ENCODE data around the gene RAB26. TPM values are rescaled to one million over a fixed set of nuclear protein-coding genes. Genes with fewer than 3 reads are reported as not detected.
A peak's percentile ranks its signal among the peaks of the same experiment; 100 is the strongest.

The RAB26 gene
- total and polyA plus RNA-seq, 2 of the 13 experiments (the other 11 are each of a cell fraction or from before 2014, with no cell fraction given): 0.86 to 3.6 TPM

GRCh38 chr16:2155091-2155950 is 6.9 kb downstream of the RAB26 start, which contains the start of gene TRAF7 (continued):
- no peak for TF ChIP-seq USF2 (IDR thresholded peaks at IDR 0.05; ENCODE audit: low read depth, low read length)
- peak; percentile 48; the same call in 1 of the 2 replicates for TF ChIP-seq USF2 (CRISPR knock-in tag; IDR thresholded peaks at IDR 0.05; ENCODE audit: borderline replicate concordance)
- TF ChIP-seq SNAPC5 (CRISPR knock-in tag; IDR thresholded peaks at IDR 0.05; ENCODE audit: borderline replicate concordance): peak; percentile 56; the same call in 1 of the 2 replicates
- peak; percentile 52; the same call in 1 of the 2 replicates for TF ChIP-seq ZBTB7B (CRISPR knock-in tag; IDR thresholded peaks at IDR 0.05)
- TF ChIP-seq MYPOP (CRISPR knock-in tag; IDR thresholded peaks at IDR 0.05): peak; percentile 80
- TF ChIP-seq ELF1 (CRISPR knock-in tag; IDR thresholded peaks at IDR 0.05): peak; percentile 95
- no peak for TF ChIP-seq SP1 (IDR thresholded peaks at IDR 0.05)
- peak; percentile 47 for TF ChIP-seq SP1 (CRISPR knock-in tag; IDR thresholded peaks at IDR 0.05)
- peak in 1 of 2 experiments; percentile 64; a peak in 2 of 4 replicates for TF ChIP-seq HMGXB4 (CRISPR knock-in tag; IDR thresholded peaks at IDR 0.05; ENCODE audit: borderline replicate concordance in 1 of 2, low read depth in 1 of 2)
- peak; percentile 47; the same call in 1 of the 2 replicates for TF ChIP-seq MAF1 (CRISPR knock-in tag; IDR thresholded peaks at IDR 0.05; ENCODE audit: borderline replicate concordance)
- no peak for TF ChIP-seq MBD4 (IDR thresholded peaks at IDR 0.05; ENCODE audit: borderline replicate concordance, low read length)
- TF ChIP-seq THAP7 (CRISPR knock-in tag; IDR thresholded peaks at IDR 0.05): peak; percentile 82; the same call in 1 of the 2 replicates
- peak; percentile 74; the same call in 1 of the 2 replicates for TF ChIP-seq ZNF709 (CRISPR knock-in tag; IDR thresholded peaks at IDR 0.05)
- TF ChIP-seq ZNF292 (CRISPR knock-in tag; IDR thresholded peaks at IDR 0.05; ENCODE audit: borderline replicate concordance, low read depth): peak; percentile 21; the same call in 1 of the 2 replicates
- 0 out of 2 replicates have a peak, but pooled peaks have one; percentile 79 for TF ChIP-seq ZNF333 (CRISPR knock-in tag; IDR thresholded peaks at IDR 0.05; ENCODE audit: borderline replicate concordance)
- TF ChIP-seq ZBTB25 (CRISPR knock-in tag; IDR thresholded peaks at IDR 0.05): peak; percentile 72
- 0 out of 2 replicates have a peak, but pooled peaks have one; percentile 51 for TF ChIP-seq MXD1 (CRISPR knock-in tag; IDR thresholded peaks at IDR 0.05)
- TF ChIP-seq POGZ (CRISPR knock-in tag; IDR thresholded peaks at IDR 0.05): no peak
